GM10266 (cell line): ENCODE measurements around the gene EXD3.
"Not testable (repeated sequence)": the region's sequence is repeated elsewhere in the genome, so short reads cannot be mapped to it uniquely, and the experiment has no call there.

Experiments used
- DNase-seq: peaks from one replicate; pipeline ENCODE4 v3.0.0; 2012; ENCODE audit errors: extremely low spot score
- TF ChIP-seq, protein P1 (sequence below): IDR thresholded peaks from 2 replicates; pipeline ENCODE4 v1.5.1; 2012; ENCODE audit warnings: mild to moderate bottlenecking, low read depth; ENCODE audit not compliant: control insufficient read depth, insufficient read depth; ENCODE audit errors: missing control alignments

Gene EXD3

GRCh38 chr9:137452006-137452760 is 29.2 kb upstream of the EXD3 start:
- TF ChIP-seq, protein P1, sequence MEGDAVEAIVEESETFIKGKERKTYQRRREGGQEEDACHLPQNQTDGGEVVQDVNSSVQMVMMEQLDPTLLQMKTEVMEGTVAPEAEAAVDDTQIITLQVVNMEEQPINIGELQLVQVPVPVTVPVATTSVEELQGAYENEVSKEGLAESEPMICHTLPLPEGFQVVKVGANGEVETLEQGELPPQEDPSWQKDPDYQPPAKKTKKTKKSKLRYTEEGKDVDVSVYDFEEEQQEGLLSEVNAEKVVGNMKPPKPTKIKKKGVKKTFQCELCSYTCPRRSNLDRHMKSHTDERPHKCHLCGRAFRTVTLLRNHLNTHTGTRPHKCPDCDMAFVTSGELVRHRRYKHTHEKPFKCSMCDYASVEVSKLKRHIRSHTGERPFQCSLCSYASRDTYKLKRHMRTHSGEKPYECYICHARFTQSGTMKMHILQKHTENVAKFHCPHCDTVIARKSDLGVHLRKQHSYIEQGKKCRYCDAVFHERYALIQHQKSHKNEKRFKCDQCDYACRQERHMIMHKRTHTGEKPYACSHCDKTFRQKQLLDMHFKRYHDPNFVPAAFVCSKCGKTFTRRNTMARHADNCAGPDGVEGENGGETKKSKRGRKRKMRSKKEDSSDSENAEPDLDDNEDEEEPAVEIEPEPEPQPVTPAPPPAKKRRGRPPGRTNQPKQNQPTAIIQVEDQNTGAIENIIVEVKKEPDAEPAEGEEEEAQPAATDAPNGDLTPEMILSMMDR: no peak
- no peak for DNase-seq

- not testable (repeated sequence) for DNase-seq
Measured at GRCh38 chr9:137451264-137452005, 28.5 kb upstream of the EXD3 start.

DNA sequence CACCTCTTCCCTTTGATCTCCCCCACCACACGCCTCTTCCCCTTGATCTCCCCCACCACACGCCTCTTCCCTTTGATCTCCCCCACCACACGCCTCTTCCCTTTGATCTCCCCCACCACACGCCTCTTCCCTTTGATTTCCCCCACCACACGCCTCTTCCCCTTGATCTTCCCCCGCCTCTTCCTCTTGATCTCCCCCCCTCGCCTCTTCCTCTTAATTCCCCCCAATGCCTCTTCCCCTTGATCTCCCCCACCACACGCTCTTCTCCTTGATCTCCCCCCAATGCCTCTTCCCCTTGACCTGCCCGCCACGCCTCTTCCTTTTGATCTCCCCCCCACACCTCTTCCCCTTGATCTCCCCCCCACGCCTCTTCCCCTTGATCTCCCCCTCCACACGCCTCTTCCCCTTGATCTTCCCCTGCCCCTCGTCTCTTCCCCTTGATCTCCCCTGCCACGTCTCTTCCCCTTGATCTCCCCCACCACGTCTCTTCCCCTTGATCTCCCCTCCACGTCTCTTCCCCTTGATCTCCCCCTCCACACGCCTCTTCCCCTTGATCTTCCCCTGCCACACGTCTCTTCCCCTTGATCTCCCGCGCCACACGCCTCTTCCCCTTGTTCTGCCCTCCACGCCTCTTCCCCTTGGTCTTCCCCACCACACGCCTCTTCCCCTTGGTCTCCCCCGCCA is 27.7 kb upstream of the EXD3 start:
- not testable (repeated sequence) for DNase-seq

DNA sequence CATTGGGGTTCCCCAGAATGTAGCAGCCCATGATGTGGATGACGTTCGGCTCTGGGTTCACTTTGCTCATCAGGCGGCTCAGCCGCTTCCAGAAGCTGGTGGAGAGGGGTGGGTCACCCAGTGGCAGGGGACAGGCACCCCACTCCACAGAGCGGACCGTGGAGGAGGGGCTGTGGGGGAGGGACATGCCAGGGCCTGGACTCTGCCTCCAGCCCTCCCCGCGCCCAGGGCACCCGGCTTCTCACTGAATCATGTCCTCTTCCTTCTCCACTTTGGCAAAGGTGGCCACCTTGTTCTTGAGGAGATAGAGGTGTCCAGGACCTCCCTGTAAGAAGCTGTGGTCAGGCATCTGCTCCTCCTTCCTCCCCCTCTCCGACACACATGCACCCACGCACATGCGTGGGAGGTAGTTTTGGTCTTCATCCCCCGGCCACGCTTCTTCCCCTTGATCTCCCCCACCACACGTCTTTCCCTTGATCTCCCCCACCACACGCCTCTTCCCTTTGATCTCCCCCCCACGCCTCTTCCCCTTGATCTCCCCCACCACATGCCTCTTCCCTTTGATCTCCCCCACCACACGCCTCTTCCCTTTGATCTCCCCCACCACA is 27.1 kb upstream of the EXD3 start:
- DNase-seq: no peak
- TF ChIP-seq, protein P1: no peak

- no peak for DNase-seq
- TF ChIP-seq, protein P1: no peak
Measured at GRCh38 chr9:137449081-137449844, 26.3 kb upstream of the EXD3 start.

DNA sequence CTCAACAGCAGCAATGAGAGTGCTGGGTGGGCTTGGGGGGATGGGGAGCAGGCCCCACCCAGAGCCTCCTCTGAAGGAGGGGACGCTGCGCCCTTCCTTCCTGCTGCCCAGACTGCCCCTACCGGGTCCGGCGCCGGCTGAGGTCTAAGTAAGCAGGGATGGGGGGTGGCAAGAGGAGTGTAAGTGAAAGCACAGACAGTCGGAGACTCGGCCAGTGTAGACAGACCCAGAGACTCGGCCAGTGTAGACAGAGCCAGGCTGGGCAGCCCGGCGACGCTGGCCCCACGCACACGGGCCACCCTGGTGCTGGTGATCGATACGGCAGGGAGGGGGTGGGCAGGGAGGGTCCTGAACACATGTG is 25.6 kb upstream of the EXD3 start:
- no peak for DNase-seq
- TF ChIP-seq, protein P1: no peak

GRCh38 chr9:137447722-137448601 is 25.0 kb upstream of the EXD3 start:
- TF ChIP-seq, protein P1: no peak
- no peak for DNase-seq
